ENCODE measurements around the gene JPT1. TPM values are rescaled to one million over a fixed set of nuclear protein-coding genes. Genes with fewer than 3 reads are reported as not detected.

JPT1 gene
- total and polyA plus RNA-seq, 2 experiments from 2014 or later, result 103 to 172 TPM

DNA sequence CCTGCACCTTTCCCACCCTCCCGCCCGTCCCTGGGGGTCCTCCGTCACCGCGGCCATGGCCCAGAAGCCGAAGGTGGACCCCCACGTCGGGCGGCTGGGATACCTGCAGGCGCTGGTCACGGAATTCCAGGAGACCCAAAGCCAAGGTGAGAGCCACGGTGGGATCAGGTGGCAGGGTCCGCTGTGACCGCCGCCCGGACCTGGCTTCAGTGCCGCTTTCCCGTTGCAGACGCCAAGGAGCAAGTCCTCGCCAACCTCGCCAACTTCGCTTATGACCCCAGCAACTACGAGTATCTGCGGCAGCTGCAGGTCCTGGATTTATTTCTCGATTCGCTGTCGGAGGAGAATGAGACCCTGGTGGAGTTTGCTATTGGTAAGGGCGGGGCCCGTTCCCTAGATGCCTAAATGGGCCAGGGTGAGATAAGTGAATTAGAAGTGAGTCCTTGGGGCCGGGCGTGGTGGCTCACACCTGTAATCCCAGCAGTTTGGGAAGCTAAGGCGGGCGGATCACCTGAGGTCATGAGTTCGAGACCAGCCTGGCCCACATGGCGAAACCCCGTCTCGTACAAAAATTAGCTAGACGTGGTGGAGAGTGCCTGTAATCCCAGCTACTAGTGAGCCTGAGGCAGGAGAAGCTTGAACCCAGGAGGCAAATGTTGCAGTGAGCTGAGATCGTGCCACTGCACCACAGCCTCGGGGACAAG, 43.9 kb downstream of the JPT1 start:
- DNase-seq (ENCODE audit: low spot score), result no peak
- Histone ChIP-seq H3K27me3 (no peaks in the 10 kb centered on the region), H3K4me1 (ENCODE audit: insufficient read depth) (peaks cover 16% of the 10 kb centered on the region), H4K20me1 (ENCODE audit: insufficient read depth, poor library complexity, severe bottlenecking) (no peaks in the 10 kb centered on the region), H2AFZ (peak overlapping the region; percentile 96), H3K36me3 (replicated peaks; ENCODE audit: insufficient read depth, low read depth) (no peaks in the 10 kb centered on the region), H3K4me2 (peak overlapping the region; percentile 98), H3K9me3 (ENCODE audit: low read depth) (no peaks in the 10 kb centered on the region), H3K4me3 (peak overlapping the region; percentile 68), H3K9me2 (replicated peaks; ENCODE audit: insufficient read depth) (no peaks in the 10 kb centered on the region), H3K27ac (peak overlapping the region; percentile 47), H3K79me2 (peaks cover 32% of the 10 kb centered on the region)
- TF ChIP-seq EZH2 (IDR thresholded peaks at IDR 0.05; ENCODE audit: borderline replicate concordance) (no peak), EZH2phosphoT487 (IDR thresholded peaks at IDR 0.05; ENCODE audit: low read depth, severe bottlenecking, unreplicated experiment) (no peak)
- TF ChIP-seq, protein P1, sequence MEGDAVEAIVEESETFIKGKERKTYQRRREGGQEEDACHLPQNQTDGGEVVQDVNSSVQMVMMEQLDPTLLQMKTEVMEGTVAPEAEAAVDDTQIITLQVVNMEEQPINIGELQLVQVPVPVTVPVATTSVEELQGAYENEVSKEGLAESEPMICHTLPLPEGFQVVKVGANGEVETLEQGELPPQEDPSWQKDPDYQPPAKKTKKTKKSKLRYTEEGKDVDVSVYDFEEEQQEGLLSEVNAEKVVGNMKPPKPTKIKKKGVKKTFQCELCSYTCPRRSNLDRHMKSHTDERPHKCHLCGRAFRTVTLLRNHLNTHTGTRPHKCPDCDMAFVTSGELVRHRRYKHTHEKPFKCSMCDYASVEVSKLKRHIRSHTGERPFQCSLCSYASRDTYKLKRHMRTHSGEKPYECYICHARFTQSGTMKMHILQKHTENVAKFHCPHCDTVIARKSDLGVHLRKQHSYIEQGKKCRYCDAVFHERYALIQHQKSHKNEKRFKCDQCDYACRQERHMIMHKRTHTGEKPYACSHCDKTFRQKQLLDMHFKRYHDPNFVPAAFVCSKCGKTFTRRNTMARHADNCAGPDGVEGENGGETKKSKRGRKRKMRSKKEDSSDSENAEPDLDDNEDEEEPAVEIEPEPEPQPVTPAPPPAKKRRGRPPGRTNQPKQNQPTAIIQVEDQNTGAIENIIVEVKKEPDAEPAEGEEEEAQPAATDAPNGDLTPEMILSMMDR (IDR thresholded peaks at IDR 0.05; ENCODE audit: poor library complexity), result no peak
- WGBS (ENCODE audit: low lambda C conversion rate, missing lambda C conversion rate), result 24% methylated on average over 40 of the region's 40 CpGs

DNA sequence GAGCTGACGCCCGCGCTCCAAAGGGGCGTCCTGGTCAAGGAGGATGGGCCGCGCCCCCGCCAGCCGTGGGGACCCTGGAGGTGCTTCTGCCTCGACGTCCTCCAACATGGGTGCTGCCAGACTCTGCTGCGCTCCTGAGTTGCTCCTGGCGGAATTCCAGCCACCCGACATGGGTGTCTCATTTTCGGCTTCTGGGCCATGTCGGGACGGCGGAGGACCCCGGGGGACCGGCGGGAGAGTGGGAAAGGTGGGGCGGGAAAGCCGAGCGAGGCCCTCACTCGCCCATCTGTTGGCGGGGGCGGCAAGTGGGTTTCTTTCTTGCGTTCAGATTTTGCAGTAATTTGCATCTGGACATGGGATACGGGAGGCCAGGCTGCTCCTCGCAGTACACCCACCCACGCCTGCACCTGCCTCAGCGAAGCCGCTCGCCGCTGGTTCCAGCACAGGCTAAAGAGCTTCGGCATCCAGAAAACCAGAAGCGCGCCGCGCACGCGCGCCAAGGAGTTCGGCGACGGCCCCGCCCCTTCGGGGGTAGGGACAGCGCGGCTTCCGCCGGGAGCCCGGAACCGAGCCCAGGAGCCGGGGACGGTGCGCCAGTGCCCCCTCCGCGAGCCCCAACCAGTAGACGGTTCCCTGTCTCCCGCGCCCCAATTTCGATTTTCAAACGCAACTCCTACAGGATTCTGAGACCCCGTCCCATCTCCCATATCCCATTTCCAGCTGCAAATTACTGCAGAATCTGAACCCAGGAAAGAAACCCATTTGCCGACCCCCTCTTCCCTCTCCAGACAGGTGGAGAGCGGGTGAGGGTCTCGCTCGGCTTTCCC, 44.7 kb downstream of the JPT1 start, which contains the start of gene ARMC7:
TSS of gene ARMC7 (plus strand) at position 563 of the 827 bp plus-strand sequence. CDS start 320 bp downstream, outside the sequence.
- H3K36me3 ChIP-seq (replicated peaks; ENCODE audit: insufficient read depth, low read depth), result no peaks in the 10 kb centered on the region
- WGBS (ENCODE audit: low lambda C conversion rate, missing lambda C conversion rate), result under 1% methylated on average over 61 of the region's 68 CpGs
- DNase-seq (ENCODE audit: low spot score), result peak; percentile 95
- H3K4me2 ChIP-seq, result peak within 1 kb of the TSS; percentile 98
- H4K20me1 ChIP-seq (ENCODE audit: insufficient read depth, poor library complexity, severe bottlenecking), result no peaks in the 10 kb centered on the region
- no peaks in the 10 kb centered on the region for H3K9me2 ChIP-seq (replicated peaks; ENCODE audit: insufficient read depth)
- peak within 1 kb of the TSS; percentile 47 for H3K27ac ChIP-seq
- H3K4me1 ChIP-seq (ENCODE audit: insufficient read depth), result peaks cover 16% of the 10 kb centered on the region
- H3K27me3 ChIP-seq, result no peaks in the 10 kb centered on the region
- H3K79me2 ChIP-seq, result peaks cover 27% of the 10 kb centered on the region
- TF ChIP-seq EZH2 (IDR thresholded peaks at IDR 0.05; ENCODE audit: borderline replicate concordance) (no peak), EZH2phosphoT487 (IDR thresholded peaks at IDR 0.05; ENCODE audit: low read depth, severe bottlenecking, unreplicated experiment) (no peak)
- TF ChIP-seq, protein P1 (IDR thresholded peaks at IDR 0.05; ENCODE audit: poor library complexity), result no peak
- H3K9me3 ChIP-seq (ENCODE audit: low read depth), result no peaks in the 10 kb centered on the region
- peak within 1 kb of the TSS; percentile 68 for H3K4me3 ChIP-seq
- H2AFZ ChIP-seq, result peak within 1 kb of the TSS; percentile 96

DNA sequence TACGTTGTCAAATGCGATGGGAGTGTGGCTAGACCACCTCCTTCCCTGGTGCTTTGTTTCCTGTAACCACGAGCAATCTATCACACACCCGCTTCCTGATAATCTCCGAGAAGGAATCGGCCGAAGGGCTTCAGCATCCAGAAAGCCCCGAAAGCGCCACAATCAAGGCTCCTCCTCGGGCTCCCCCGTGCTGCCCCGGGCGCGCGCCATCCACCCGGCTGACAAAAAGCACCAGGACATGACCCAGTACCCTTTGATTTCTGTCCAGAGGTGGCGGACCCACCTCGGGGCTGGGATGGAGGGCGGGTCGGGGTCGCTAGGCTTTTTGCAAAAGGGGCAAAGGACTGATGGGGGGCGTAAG, 45.3 kb downstream of the JPT1 start:
- Histone ChIP-seq H3K27me3 (no peaks in the 10 kb centered on the region), H3K4me1 (ENCODE audit: insufficient read depth) (peaks cover 13% of the 10 kb centered on the region), H3K4me2 (peak overlapping the region; percentile 98), H3K4me3 (peak overlapping the region; percentile 68), H3K9me2 (replicated peaks; ENCODE audit: insufficient read depth) (no peaks in the 10 kb centered on the region), H3K36me3 (replicated peaks; ENCODE audit: insufficient read depth, low read depth) (no peaks in the 10 kb centered on the region), H3K9me3 (ENCODE audit: low read depth) (no peaks in the 10 kb centered on the region), H4K20me1 (ENCODE audit: insufficient read depth, poor library complexity, severe bottlenecking) (no peaks in the 10 kb centered on the region), H3K27ac (no peak overlapping the region), H2AFZ (peak overlapping the region; percentile 70), H3K79me2 (peaks cover 22% of the 10 kb centered on the region)
- WGBS (ENCODE audit: low lambda C conversion rate, missing lambda C conversion rate), result 9% methylated on average over 20 of the region's 22 CpGs
- DNase-seq (ENCODE audit: low spot score), result no peak
- TF ChIP-seq EZH2phosphoT487 (IDR thresholded peaks at IDR 0.05; ENCODE audit: low read depth, severe bottlenecking, unreplicated experiment), result no peak
- TF ChIP-seq, protein P1 (IDR thresholded peaks at IDR 0.05; ENCODE audit: poor library complexity), result no peak
- TF ChIP-seq EZH2 (IDR thresholded peaks at IDR 0.05; ENCODE audit: borderline replicate concordance), result no peak
